GM12878 (cell line): ENCODE measurements around the gene ADARB1. TPM values are rescaled to one million over a fixed set of nuclear protein-coding genes. Genes with fewer than 3 reads are reported as not detected.

Experiments used
- ATAC-seq: fragments of 200-7000 bp; cut with Tn5 transposase; 3 replicates; pipeline ENCODE4 v1.9.1; 2020; ENCODE audit warnings: mild to moderate bottlenecking, moderate library complexity
- BruUV-seq: library from RNA; stranded (reverse); fragments of 400-500 nt; replicated peaks from 2 replicates; lab custom pipeline; 2021; lab: Mats Ljungman, UMichigan
- CTCF ChIA-PET: fragments of 300-600 bp; sonication (Branson Sonifier 250); formaldehyde crosslinking; extraction: SDS; loops from one replicate; lab custom pipeline; 2021; ENCODE audit warnings: inconsistent platforms; lab: Yijun Ruan, JAX
- POLR2A ChIA-PET: fragments of 350-600 bp; formaldehyde crosslinking; extraction: SDS; loops from one replicate; lab custom pipeline; 2021; ENCODE audit warnings: inconsistent platforms; lab: Charles Lee
- RAD21 ChIA-PET: fragments of 300-600 bp; sonication (Branson Sonifier 250); formaldehyde crosslinking; loops from one replicate; lab custom pipeline; 2023; ENCODE audit warnings: antibody characterized with exemption; ENCODE audit not compliant: unreplicated experiment; lab: Charles Lee
- SMC1A ChIA-PET: fragments of 300-600 bp; sonication (Branson Sonifier 250); formaldehyde crosslinking; loops from one replicate; lab custom pipeline; 2023; ENCODE audit not compliant: unreplicated experiment, uncharacterized antibody; lab: Charles Lee
- DNase-seq: peaks from one replicate; pipeline ENCODE4 v3.0.0-alpha.2; 2011; ENCODE audit warnings: low read depth, low spot score
- FAIRE-seq: peaks from 3 replicates; lab custom pipeline; 2011; peaks lifted over from hg19 to GRCh38; lab: Jason Lieb, UNC
- H2AFZ ChIP-seq: 2 replicates; pipeline ENCODE4 v1.6.0; 2011; ENCODE audit warnings: low read depth, low read length, control low read depth; ENCODE audit not compliant: control insufficient read depth
- H3K27ac ChIP-seq: 2 replicates; pipeline ENCODE4 v1.5.1; 2011; ENCODE audit warnings: control low read depth; ENCODE audit not compliant: control insufficient read depth, insufficient read depth
- H3K27me3 ChIP-seq, 2 experiments: replicated peaks in 1 of 2; 2 replicates each; pipeline versions ENCODE4 v1.6.0 to v1.6.1; 2011; ENCODE audit warnings: low read length in 1 of 2; ENCODE audit not compliant: control insufficient read depth in 2 of 2, insufficient read depth in 2 of 2
- H3K36me3 ChIP-seq, 2 experiments: 2 replicates each; pipeline ENCODE4 v1.5.1; 2011; ENCODE audit warnings: low read length in 1 of 2; ENCODE audit not compliant: control insufficient read depth in 2 of 2, insufficient read depth in 2 of 2
- H3K4me1 ChIP-seq: 2 replicates; pipeline ENCODE4 v1.6.1; 2011; ENCODE audit warnings: mild to moderate bottlenecking, low read length, moderate library complexity, mixed read lengths; ENCODE audit not compliant: control insufficient read depth, insufficient read depth
- H3K4me2 ChIP-seq: 2 replicates; pipeline ENCODE4 v1.6.0; 2011; ENCODE audit warnings: control low read depth; ENCODE audit not compliant: control insufficient read depth, insufficient read depth
- H3K4me3 ChIP-seq: fragments of 200-600 bp; sonication (generic); 2 replicates; pipeline ENCODE4 v1.5.1; 2016
- H3K79me2 ChIP-seq: 2 replicates; pipeline ENCODE4 v1.6.0; 2011; ENCODE audit warnings: low read length; ENCODE audit not compliant: control insufficient read depth, insufficient read depth
- H3K9ac ChIP-seq: 2 replicates; pipeline ENCODE4 v1.8.0; 2011; ENCODE audit warnings: low read length, control low read depth, mixed read lengths; ENCODE audit not compliant: control insufficient read depth, insufficient read depth
- H3K9me3 ChIP-seq: replicated peaks from 3 replicates; pipeline ENCODE4 v1.5.1; 2011; ENCODE audit warnings: mild to moderate bottlenecking, low read length; ENCODE audit not compliant: control insufficient read depth, insufficient read depth
- H4K20me1 ChIP-seq: 2 replicates; pipeline ENCODE4 v1.6.0; 2011; ENCODE audit not compliant: control insufficient read depth, insufficient read depth
- EP300 ChIP-seq, 2 experiments: fragments of 150-350 bp in 1 of 2; IDR thresholded peaks; 2 replicates each; pipeline ENCODE4 v1.6.1; 2011 to 2012; ENCODE audit warnings: low read depth in 2 of 2, low read length in 2 of 2, borderline replicate concordance in 1 of 2, improper control_type of control experiment in 1 of 2, inconsistent platforms in 1 of 2; ENCODE audit not compliant: control insufficient read depth in 1 of 2
- IKZF1 ChIP-seq: fragments of 450-650 bp; conservative IDR thresholded peaks from 2 replicates; pipeline ENCODE4 v1.6.1; 2017; ENCODE audit warnings: antibody characterized with exemption, mild to moderate bottlenecking
- MXI1 ChIP-seq: fragments of 150-350 bp; IDR thresholded peaks from 2 replicates; pipeline ENCODE4 v1.6.1; 2011; ENCODE audit warnings: low read depth, mild to moderate bottlenecking, inconsistent platforms, low read length, improper control_type of control experiment
- REST ChIP-seq: IDR thresholded peaks from 2 replicates; pipeline ENCODE4 v1.6.1; 2012; ENCODE audit warnings: mild to moderate bottlenecking, low read depth, low read length
- SRF ChIP-seq, 2 experiments: IDR thresholded peaks; 2 replicates each; pipeline ENCODE4 v1.6.1; 2011; ENCODE audit warnings: low read depth in 2 of 2, low read length in 2 of 2, mild to moderate bottlenecking in 1 of 2, moderate library complexity in 1 of 2
- STAT3 ChIP-seq: IDR thresholded peaks from 2 replicates; pipeline ENCODE4 v1.6.1; 2011; ENCODE audit warnings: low read depth, low read length, improper control_type of control experiment
- SUPT20H ChIP-seq: IDR thresholded peaks from 2 replicates; pipeline ENCODE4 v1.6.1; 2011; ENCODE audit warnings: low read depth, mild to moderate bottlenecking, low read length, moderate library complexity, borderline replicate concordance; ENCODE audit not compliant: control insufficient read depth
- TCF7 ChIP-seq: IDR thresholded peaks from 2 replicates; pipeline ENCODE4 v1.6.1; 2014; ENCODE audit warnings: antibody characterized with exemption, borderline replicate concordance
- WGBS: methylation state at CpG from one replicate; pipeline ENCODE4 v1.1.6; 2016; ENCODE audit warnings: low lambda C conversion rate; ENCODE audit not compliant: insufficient replicate concordance, insufficient coverage; ENCODE audit errors: missing lambda C conversion rate; 5-methylcytosine and 5-hydroxymethylcytosine counted together
- in situ Hi-C: fragments of 300-500 bp; cut with MboI; formaldehyde crosslinking; loops from 9 replicates; pipeline ENCODE4 v1.14.3; 2018; ENCODE audit warnings: mixed read lengths
- intact Hi-C: fragments of 100-400 bp; cut with micrococcal nuclease; formaldehyde crosslinking; loops from one replicate; pipeline ENCODE4 v1.14.2; 2022; ENCODE audit not compliant: unreplicated experiment
- polyA plus RNA-seq, 11 experiments: library from polyadenylated mRNA; depleted of rRNA in 4 of 11; unstranded in 6 of 11; stranded (reverse) in 5 of 11; fragments of >200 nt; fragmentation: Nextera tagmentation in 4 of 11; fragmentation: Illumina TruSeq in 1 of 11; extraction: Ambion mirVana in 4 of 11; extraction: Trizol in 1 of 11; gene quantifications; 1 replicate in 1 of 11; 2 replicates in 10 of 11; pipeline versions ENCODE4 v1.2.1 to v1.2.3, GENCODE V29; 2011 to 2016; ENCODE audit warnings: inconsistent platforms in 2 of 11, missing spikeins in 2 of 11, low read depth in 1 of 11
- total RNA-seq, 4 experiments: library from RNA; depleted of rRNA in 3 of 4; stranded (reverse); fragments of >200 nt in 3 of 4; fragmentation: Illumina TruSeq in 1 of 4; extraction: Trizol in 1 of 4; gene quantifications; 2 replicates each; pipeline versions ENCODE4 v1.2.1 to v1.2.3, GENCODE V29; 2013 to 2021

Gene ADARB1
- total and polyA plus RNA-seq, 10 of the 15 experiments (the other 5 are each of a cell fraction or from before 2014, with no cell fraction given), result 5.7 to 61.7 (median 25.3) TPM

GRCh38 chr21:45059121-45059520, 15.3 kb upstream of the ADARB1 start:
- 31% methylated on average over 4 of the region's 4 CpGs for WGBS

More at GRCh38 chr21:45059121-45059520, 15.3 kb upstream of the ADARB1 start:
- Histone ChIP-seq H3K4me1 (no peaks in the 10 kb centered on the region; the same call in 1 of the 2 replicates), H3K27me3 (peaks cover 0 to 5% of the 10 kb centered on the region in 2 experiments; a peak in 1 of 4 replicates), H3K79me2 (no peaks in the 10 kb centered on the region), H3K9me3 (no peaks in the 10 kb centered on the region), H2AFZ (no peak overlapping the region), H4K20me1 (no peaks in the 10 kb centered on the region)
- no peak for DNase-seq
- ChIA-PET RAD21 (no interaction called here), POLR2A (no interaction called here)
- intact Hi-C loops (no loop called here), in situ Hi-C loops (no loop called here)
- no peak for ATAC-seq
- FAIRE-seq, result no peak
- no peak for TF ChIP-seq TCF7
- no peak for TF ChIP-seq EP300 (IDR thresholded peaks at IDR 0.05; ENCODE audit: borderline replicate concordance in 1 of 2, control insufficient read depth in 1 of 2, low read depth in 2 of 2, low read length in 2 of 2)
- TF ChIP-seq IKZF1, result no peak
- TF ChIP-seq MXI1, result no peak
- TF ChIP-seq SRF (IDR thresholded peaks at IDR 0.05; ENCODE audit: low read depth in 2 of 2, low read length in 2 of 2), result no peak
- TF ChIP-seq SUPT20H, result no peak
- no peak for TF ChIP-seq REST
- TF ChIP-seq STAT3, result no peak
- TF ChIP-seq, all 136 proteins: peak for 0
- H3K27ac ChIP-seq, result no peak overlapping the region
- H3K4me3 ChIP-seq, result no peak overlapping the region
- no peaks in the 10 kb centered on the region for H3K36me3 ChIP-seq
- ChIA-PET SMC1A (no interaction called here), CTCF (interaction anchor here (0.7 kb wide), 1 partner anchor 25 kb away, joined by 3 read pairs; no protein-coding TSS in a partner anchor)
- H3K9ac ChIP-seq, result no peak overlapping the region
- BruUV-seq, result no TSS peak
- no peak overlapping the region for H3K4me2 ChIP-seq
